Endothelial cell of hepatic sinusoid (primary cell): Measurements from ENCODE around the gene CATSPERD.

Experiments used
- in situ Hi-C: cut with HindIII; loops from 2 replicates; pipeline ENCODE4 v1.10.0; 2017; ENCODE audit warnings: low sequenced_read_pairs

Gene CATSPERD, protein sequence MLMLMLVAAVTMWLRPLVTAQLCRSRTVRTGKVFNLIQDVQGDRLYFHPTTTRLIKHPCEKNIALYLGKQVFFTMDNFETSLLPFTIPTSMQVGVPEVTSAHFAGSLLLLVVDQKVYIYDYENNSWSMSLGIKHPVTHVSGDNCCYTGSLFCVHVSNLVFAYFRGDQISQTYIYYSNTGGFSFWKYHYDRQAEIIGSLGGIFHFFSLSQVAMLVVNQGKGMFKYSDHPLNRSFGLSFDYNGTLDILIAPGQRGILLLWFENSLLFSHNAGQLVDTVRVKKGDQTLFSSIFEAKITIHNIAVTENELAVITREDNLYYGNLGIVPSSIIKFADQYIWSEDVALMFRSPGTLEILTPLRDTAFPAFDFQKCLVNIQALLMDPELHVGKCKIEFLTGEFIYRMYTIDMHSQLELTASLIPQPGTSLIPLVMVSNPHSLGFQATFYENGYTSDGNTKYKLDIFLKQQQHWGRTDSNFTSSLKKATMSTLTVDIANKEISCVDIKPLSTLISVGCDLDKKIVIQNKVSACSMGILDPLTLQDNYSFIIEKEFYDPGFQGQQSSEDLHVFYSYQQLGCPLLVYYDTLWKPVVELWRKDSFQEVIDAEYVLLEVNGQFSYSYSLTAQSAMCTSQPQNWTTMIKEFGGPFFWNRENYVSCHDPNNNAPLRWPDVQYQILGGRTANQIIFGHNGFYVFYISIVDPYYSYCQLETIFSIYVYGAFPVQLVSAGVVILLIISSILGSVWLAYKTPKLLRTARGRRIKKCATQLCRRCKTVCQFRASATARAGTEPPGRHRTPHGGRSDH

DNA sequence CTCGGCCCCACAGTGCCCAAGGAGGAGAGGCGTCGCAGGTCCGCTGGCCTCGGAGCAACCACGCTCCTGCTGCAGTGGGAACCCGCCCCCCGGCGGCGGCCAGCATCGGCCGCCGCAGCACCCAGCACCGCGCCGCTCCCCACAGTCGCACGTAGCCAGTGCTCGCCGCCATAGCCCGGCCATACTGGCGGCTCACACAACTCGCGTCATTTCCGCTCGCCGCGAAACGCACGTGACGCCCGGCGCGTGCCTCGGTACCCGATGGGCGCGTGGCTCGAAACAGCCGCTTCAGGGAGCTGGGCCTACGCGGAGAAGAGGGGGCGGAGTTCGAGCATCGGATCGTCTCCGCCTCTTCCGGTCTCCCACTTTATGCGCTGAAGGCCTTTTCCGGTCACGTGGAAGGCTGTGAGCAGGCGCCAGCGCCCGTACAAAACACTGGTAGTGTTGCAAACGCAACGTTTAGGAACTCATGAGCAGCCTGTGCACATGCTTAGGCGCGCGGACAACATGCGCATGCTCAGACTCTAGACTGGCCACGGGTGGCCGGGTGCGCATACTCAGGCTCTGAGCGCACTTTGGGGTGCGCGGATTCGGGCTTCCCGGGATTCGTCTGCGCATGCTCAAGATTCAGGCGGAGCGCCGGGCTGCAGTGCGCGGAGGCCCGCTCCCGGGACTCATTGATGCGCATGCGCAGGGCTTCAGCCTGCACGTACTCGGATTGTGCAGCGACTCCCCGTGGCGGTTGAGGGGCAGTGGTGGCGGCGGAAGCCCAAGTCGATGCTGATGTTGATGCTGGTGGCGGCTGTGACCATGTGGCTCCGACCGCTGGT lies at the start of gene CATSPERD, which contains the start of gene LONP1:
CATSPERD (plus strand) TSS at position 677 of the 830 bp plus-strand sequence; CDS start at position 778, 101 bp downstream.
LONP1 (minus strand) TSS at position 186 of the 830 bp plus-strand sequence; CDS start at position 172, 14 bp downstream.
- in situ Hi-C loops = no loop called here

DNA sequence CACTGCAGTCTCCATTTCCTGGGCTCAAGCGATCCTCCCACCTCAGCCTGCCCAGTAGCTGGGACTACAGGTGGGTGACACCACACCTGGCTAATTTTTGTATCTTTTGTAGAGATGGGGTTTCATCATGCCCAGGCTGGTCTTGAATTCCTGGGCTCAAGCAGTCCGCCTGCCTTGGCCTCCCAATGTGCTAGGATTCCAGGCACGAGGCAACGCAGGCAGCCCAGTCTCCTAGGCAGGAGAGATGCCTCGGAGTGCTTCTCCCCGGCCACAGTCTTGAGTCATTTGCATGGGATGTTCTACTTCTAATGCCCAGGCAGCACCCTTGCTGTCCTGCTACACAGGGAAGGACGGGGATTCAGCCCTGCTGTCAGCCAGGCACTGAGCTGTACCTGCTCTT lies 48.8 kb upstream of the CATSPERD start:
- in situ Hi-C loops = no loop called here

DNA sequence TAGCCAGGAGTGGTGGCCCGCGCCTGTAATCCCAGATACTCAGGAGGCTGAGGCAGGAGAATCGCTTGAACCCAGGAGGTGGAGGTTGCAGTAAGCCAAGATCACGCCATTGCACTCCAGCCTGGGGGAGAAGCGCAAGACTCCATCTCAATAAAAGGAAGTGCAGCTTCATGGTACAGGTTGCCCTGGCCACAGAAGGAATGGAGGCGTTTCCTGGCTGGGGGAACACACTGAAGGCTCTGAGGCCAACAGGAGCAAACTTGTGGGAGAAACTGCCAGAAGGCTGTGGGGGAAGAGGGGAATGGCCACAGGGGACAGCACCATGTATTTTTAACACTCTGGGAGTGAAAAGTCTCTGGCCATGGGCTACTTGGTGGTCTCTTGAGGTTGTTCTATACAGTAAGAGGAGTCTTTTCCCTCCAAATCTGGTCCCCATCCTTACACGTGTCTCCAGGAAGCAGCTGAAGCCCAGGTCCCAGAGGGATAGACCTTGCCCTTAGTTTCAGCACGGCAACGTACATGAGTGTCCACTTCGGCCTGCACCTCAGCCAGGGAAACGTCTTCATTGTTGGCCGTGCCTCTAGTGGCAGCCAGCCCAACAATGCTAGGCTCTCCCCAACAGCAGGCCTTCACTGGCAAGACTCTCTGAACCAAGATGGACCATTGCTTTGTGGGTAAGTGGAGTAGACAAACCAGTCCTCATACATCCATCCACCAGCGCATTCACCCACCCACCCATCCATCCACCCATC lies 47.6 kb upstream of the CATSPERD start:
- in situ Hi-C loops = no loop called here

DNA sequence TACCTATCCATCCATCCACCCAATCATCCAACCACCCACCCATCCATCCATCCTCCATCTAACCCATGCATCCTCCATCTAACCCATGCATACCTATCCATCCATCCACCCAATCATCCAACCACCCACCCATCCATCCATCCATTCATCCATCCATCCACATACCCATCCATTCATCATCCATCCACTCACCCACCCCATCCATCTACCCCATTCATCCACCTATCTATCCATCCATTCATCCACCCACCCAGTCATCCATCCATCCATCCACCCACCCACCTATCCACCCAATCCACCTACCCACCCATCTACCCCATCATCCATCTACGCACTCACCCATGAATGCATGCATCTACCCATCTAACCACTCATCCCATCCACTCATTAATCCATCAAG lies 46.7 kb upstream of the CATSPERD start:
- in situ Hi-C loops = no loop called here

DNA sequence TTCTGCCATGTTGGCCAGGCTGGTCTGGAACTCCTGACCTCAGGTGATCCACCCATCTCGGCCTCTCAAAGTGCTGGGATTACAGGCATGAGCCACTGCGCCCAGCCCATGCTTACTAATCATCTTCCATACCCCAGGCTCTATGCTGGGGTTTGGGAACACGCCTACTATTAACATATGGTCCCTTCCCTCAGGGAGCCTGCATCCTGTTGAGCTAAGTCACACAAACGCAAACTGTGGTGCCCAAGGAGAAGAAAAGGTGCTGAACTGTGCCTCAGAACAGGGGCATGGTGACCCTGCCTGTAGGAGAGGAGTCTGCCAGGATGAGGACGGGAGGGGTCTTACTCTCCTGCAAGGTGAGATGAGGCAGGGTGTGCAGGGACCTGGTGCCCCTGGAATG lies 45.7 kb upstream of the CATSPERD start:
- in situ Hi-C loops = no loop called here

DNA sequence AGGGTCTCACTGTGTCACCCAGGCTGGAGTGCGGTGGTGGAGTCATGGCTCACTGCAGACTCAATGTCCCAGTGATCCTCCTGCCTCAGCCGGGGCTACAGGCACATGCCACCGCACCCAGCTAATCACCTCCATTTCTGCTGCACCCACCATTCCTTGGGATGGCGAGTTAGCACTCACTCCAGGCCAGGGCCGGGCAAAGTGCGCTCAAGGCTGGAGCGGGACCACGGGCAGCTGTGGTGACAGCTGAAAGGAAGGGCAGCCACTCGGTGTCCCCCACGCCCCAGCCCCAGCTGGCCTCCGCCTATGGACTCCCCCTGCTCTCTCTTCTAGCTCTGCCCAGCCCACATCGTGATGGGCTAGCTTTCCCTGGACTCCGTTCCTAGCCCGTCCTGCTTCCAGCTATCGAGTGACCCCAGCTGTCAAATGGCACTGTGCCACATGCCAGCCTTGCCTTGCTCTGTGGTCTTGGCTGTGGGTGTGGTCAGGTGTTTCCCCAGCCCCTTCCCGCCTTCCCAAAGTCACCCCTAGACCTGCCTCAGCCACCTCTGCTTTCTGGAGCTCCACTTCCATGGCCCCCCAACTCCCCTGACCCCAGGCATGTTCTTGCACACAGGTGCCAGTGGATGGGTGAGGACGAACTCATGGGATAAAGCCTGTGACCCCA lies 44.2 kb upstream of the CATSPERD start:
- in situ Hi-C loops = no loop called here

DNA sequence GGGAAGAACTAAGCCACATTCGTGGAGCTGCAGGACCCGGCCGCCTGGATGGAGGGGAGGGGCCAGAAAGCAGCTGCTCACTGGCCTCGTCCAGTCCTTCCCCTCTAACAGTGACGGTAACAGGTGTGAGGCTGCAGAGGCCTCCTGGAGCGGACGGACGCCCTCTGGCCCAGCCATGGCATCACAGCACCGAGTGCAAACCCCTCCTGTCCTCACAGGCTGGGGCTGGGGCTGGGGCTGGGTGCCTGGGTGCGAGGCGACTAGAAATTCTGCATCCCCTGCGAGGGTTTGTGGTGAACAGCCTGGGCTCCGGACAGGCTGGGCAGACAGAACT lies 43.7 kb upstream of the CATSPERD start:
- in situ Hi-C loops = no loop called here

DNA sequence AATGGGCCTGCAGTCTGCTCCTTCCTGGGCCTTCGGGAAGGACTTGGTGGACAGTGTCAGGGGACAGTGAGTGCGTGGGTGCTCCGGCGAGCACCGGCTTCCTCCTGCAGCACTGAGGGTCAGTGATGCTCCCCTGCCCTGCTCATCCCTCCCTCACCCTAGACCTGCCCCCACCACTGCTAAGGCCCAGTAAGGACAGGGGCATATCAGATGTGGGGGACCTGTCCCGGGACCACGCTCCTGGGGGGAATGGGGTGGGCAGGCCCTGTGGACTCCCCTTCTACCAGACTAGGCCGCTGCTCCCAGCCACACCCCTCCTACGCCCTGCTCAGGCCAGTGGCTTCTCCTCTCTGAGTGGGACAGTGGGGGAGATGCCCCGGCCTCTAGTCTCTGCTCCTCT lies 43.3 kb upstream of the CATSPERD start:
- in situ Hi-C loops = no loop called here

DNA sequence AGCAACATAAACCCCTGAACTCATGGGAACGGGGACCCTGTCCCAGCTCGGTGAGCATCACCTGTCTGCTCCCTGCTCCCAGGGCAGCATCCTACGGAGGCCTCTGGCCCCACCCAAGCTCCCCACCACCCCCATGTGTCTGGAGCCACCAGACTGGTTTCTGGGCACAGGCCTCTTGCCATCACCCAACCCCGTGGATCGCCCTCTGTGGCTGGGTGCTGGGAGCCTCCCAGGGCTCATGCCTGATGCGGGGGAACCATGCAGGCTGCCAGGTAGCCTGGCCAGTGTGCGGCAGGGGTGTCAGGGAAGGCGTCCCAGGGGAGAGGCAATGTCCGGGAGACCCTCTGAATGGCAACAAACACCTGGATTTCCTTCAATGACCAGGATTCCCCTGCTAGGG lies 42.9 kb upstream of the CATSPERD start:
- in situ Hi-C loops = no loop called here

DNA sequence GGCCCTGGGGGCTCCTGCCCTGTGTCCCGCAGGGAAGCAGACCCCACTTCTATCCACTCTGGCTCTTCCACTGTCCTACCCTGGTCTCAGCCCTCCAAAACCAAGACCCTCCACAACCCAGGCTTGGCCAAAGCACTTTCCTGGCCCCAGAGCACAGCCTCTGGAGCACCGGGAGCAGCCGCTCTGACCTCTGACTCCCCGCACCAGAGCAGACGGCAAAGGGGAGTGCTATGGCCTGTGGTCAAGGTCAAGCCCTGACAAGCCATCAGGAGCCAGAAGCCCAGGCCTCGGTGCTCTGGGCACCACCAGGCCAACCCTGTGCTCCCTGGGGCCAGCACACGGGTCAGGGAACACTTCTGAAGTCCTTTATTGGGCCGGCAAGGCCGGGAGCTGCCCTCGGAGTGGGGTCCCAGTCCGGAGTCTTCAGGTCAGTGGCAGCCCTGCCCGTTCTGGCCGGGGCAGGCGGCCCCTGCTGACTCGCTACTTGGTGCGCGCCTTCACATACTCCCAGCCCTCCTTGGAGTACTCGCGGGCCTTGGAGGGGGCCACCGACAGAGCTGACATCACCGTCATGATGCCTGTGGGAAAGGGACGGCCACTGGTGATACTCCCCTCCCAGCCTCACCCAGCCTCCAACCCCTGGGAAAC lies 42.2 kb upstream of the CATSPERD start:
- in situ Hi-C loops = no loop called here

DNA sequence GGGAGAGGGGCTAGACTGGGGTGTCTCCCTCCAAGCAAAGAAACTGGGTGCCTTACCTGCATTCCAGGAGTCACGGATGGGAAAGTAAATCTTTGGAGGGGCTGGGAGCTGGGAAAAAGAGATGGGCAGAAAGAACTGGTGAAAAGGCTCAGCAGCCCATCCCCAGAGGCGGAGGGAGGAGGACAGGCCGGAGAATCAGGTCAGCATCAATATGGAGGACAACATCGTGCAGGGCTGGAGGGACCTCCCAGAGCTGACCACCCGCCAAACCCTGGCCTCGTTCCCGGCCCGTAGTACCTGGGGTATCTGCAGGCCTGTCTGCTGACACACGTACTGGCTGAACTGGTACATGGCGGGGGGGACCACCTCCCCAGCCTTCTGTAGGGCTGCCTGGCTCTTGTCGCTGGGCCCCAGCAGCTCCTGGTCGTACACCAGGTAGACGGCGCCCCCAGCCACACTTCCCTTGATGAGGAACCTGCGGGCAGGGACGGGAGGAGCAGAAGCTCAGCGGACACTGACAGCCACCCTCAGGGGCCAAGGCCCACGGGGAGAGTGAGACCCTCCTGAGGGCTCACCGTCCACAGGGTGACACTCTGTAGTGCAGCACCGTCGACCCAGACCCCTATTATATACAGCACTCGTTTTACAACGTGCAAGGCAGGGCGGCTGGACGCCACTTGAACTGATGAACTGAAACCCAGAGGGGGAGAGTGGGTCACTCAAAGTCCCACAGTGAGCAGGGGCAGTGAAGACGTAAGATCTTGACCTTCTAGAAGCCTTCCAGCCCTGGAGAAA lies 41.0 kb upstream of the CATSPERD start:
- in situ Hi-C loops = no loop called here

DNA sequence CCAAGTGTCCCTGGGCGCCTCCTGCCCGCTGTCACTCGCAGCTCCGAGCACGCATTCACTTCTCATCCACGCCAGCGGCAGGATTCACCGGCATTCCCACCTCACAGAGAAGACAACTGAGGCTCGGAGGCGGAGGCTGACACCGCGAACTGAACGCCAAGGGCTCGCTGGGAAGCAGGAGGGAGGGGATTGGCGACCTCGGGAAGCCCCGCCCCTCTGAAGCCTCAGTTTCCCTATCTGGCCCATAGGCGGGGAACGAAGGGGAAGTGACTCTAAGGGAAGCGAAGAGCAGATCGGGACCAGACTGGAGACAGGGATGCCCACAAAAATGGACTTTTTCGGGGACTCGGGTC lies 40.4 kb upstream of the CATSPERD start:
- in situ Hi-C loops = no loop called here

DNA sequence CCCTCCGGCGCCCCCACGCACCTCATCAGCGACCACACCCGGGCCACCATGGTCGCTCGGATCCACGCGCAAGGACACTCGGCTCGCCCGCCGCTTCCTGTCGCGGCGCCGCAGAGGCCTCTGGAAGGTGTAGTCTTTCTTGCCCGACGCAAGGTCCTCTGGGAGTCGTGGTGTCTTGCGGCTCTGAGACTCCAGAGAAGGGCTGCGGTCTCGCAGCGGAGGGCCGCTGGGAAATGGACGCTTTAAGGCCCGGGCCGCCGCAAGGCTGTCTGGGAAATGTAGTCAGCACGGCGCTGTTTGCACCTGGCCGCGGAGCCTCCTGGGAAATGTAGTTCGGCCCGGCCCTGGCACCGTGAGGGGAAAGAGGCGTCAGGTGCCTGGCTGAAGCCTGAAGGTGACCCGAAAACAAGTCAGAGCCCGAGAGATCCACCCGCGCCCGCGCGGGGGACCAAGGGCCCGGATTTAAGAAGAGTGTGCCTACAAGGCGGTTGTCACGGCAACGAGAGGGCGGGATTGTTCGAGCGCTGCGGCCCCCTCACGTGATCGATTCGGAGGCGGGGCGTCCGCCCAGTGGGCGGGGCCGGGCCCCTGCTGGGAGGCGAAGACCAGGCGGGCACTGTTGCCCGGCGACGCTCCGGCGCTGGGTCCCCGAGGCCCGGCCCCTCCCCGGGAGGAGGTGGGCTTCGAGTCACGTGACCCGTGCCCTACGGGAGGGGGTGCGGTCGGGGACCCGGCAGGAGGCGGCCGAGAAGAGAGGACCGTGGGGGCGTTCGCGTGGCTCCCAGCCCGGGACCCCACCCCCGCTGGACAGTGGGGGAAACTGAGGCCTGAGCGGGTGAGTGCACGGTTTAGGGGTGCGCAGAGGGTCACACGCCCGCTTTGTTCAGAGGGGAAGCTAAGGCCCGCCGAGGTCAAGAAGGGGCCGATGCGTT lies 39.7 kb upstream of the CATSPERD start, which contains the start of the genes HSD11B1L and MICOS13:
HSD11B1L (plus strand) TSS at position 591 of the 932 bp plus-strand sequence. CDS start 3,806 bp downstream, outside the sequence.
MICOS13 (minus strand) TSS at position 80 of the 932 bp plus-strand sequence; CDS start at position 50, 30 bp downstream.
- in situ Hi-C loops = no loop called here

DNA sequence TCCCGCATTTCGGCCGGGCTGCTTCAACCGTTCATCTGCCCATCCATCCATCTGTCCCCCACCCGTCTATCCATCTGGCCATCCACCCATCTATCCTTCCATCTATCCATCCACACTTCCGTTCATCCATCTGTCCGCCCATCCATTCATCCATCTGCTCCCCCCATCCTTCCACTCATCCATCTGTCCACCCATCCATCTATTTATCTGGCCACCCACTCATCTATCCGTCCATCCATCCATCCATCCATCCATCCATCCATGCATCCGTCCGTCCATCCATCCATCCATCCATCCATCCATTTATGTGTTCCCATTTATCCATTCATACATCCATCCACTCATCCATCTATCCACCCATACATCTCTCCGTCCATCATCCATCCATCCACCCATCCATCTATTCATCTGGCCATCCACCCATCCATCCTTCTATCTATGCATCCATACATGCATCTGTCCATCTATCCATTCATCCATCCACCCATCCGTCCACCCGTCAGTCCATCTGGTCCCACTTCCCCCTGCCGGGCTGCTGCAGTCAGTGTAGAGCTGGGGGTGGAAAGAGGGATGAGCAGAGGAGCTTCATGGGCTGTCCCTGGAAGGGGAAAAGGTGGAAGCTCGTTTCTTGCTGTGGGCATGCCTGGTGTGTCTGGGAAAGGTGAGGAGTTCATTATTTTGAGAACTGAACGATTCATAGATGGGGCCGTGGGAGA lies 38.9 kb upstream of the CATSPERD start:
- in situ Hi-C loops = no loop called here

DNA sequence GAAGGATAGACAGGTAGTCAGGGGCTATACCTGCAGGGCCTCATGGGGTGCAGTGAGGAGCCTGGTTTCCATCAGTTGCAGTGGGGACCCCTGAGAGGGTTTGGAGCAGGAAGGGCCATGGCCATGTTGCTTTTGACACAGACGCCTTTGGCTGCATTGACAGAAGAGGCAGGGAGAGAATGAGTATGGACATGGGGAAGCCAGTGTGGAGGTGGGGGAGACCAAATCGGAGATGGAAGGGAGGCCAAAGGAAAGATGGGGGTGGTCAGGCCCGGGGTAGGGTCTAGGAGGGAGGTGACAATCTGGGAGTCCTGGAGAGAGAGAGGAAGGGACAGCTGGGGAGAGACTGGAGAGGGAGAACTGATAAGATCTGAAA lies 38.3 kb upstream of the CATSPERD start:
- in situ Hi-C loops = no loop called here

DNA sequence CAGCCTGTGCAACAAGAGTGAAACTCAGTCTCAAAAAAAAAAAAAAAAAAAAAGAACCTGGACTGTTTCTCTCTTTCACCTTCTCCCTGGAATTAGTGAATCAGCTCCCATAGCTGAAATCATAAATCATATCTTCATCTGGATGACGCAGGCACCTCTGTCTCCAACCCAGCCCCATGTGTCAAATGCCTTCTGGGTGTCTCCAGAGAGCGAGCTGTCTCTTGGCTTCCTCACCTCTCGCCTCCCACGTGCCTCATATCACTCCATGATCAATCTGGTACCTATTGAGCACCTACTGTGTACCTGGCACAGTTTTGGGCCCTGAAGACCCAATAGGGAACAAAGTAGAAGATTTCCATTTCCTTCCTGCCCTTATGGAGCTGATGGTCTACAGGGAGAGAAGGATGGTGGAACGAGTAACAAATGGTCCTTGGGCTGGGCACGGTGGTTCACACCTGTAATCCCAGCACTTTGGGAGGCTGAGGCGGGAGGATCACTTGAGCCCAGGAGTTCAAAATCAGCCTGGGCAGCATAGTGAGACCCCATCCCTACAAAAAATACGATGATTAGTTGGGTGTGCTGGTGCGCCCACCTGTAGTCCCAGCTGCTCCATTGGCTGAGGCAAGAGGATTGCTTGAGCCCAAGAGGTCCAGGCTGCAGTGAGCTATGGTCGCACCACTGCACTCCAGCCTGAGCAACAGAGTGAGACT lies 37.1 kb upstream of the CATSPERD start:
- in situ Hi-C loops = no loop called here
